ENCODE data around the gene SETD4. TPM values are rescaled to one million over a fixed set of nuclear protein-coding genes. Genes with fewer than 3 reads are reported as not detected.

SETD4 gene
- total and polyA plus RNA-seq, 2 donors (not counting 1 experiment from before 2014, with no cell fraction given) = 15.1 to 48.5 TPM

GRCh38 chr21:36003776-36004175 lies 56.5 kb downstream of the SETD4 start:
- Histone ChIP-seq H4K20me1 (ENCODE audit: control insufficient read depth, insufficient read depth, low read length, poor library complexity, severe bottlenecking) (no peaks in the 10 kb centered on the region), H3K79me2 (ENCODE audit: control insufficient read depth, insufficient read depth, low read length) (no peaks in the 10 kb centered on the region), H3K4me3 (ENCODE audit: control extremely low read depth in 1 of 5, extremely low read depth in 1 of 5, insufficient read depth in 1 of 5, low read depth in 2 of 5, low read length in 4 of 5) (no peak overlapping the region), H3K36me3 (replicated peaks in 1 of 2; ENCODE audit: control extremely low read depth in 1 of 2, control insufficient read depth in 1 of 2, extremely low read depth in 1 of 2, insufficient read depth in 2 of 2, low read length in 1 of 2) (no peaks in the 10 kb centered on the region), H3K4me2 (replicated peaks; ENCODE audit: low read depth, low read length, poor library complexity, severe bottlenecking) (no peak overlapping the region), H3K9ac (ENCODE audit: low read length) (no peak overlapping the region), H3K27ac (ENCODE audit: low read length in 2 of 2) (no peak overlapping the region), H2AFZ (ENCODE audit: insufficient read depth, low read depth, low read length, poor library complexity, severe bottlenecking) (no peak overlapping the region), H3K27me3 (replicated peaks in 1 of 4; ENCODE audit: control extremely low read depth in 1 of 4, control insufficient read depth in 3 of 4, insufficient read depth in 4 of 4, low read length in 3 of 4) (peaks cover 0 to 7% (median 1%) of the 10 kb centered on the region in 4 experiments), H3K9me3 (ENCODE audit: control extremely low read depth in 1 of 3, control insufficient read depth in 2 of 3, insufficient read depth in 1 of 3, low read length in 2 of 3) (peaks cover 0 to 3% (median 0%) of the 10 kb centered on the region in 3 donors), H3K4me1 (ENCODE audit: control insufficient read depth in 2 of 2, insufficient read depth in 2 of 2, low read length in 2 of 2) (no peaks in the 10 kb centered on the region)
- peaks cover 32% of the 10 kb centered on the region for H3K27me3 Mint-ChIP-seq
- ChIA-PET POLR2A (no interaction called here), CTCF (no interaction called here)
- ATAC-seq (ENCODE audit: low read depth) (no peak), DNase-seq (no peak)
- intact Hi-C loops (cut with micrococcal nuclease) = no loop called here
- TF ChIP-seq CTCF (IDR thresholded peaks at IDR 0.05) = no peak
- no peak for TF ChIP-seq EZH2 (IDR thresholded peaks at IDR 0.05; ENCODE audit: borderline replicate concordance, insufficient read depth, low read depth, low read length, poor library complexity, severe bottlenecking)
- 91% methylated on average over 4 of the region's 11 CpGs for WGBS (ENCODE audit: insufficient coverage)
- H3K27ac Mint-ChIP-seq = no peak overlapping the region
- H3K4me3 Mint-ChIP-seq = no peak overlapping the region
- no peaks in the 10 kb centered on the region for H3K4me1 Mint-ChIP-seq
- no peaks in the 10 kb centered on the region for H3K9me3 Mint-ChIP-seq (ENCODE audit: insufficient read depth)

- CTCF ChIA-PET = no interaction called here
- no peaks in the 10 kb centered on the region for H3K4me1 Mint-ChIP-seq
- intact Hi-C loops (cut with micrococcal nuclease) = no loop called here
Observed at GRCh38 chr21:35996217-35996616, 64.1 kb downstream of the SETD4 start.

More at GRCh38 chr21:35996217-35996616, 64.1 kb downstream of the SETD4 start:
- H3K36me3 ChIP-seq (replicated peaks in 1 of 2; ENCODE audit: control extremely low read depth in 1 of 2, control insufficient read depth in 1 of 2, extremely low read depth in 1 of 2, insufficient read depth in 2 of 2, low read length in 1 of 2) = no peaks in the 10 kb centered on the region
- no peaks in the 10 kb centered on the region for H3K79me2 ChIP-seq (ENCODE audit: control insufficient read depth, insufficient read depth, low read length)
- H4K20me1 ChIP-seq (ENCODE audit: control insufficient read depth, insufficient read depth, low read length, poor library complexity, severe bottlenecking) = no peaks in the 10 kb centered on the region
- peaks cover 0 to 22% (median 6%) of the 10 kb centered on the region in 4 experiments for H3K27me3 ChIP-seq (replicated peaks in 1 of 4; ENCODE audit: control extremely low read depth in 1 of 4, control insufficient read depth in 3 of 4, insufficient read depth in 4 of 4, low read length in 3 of 4)
- H2AFZ ChIP-seq (ENCODE audit: insufficient read depth, low read depth, low read length, poor library complexity, severe bottlenecking) = no peak overlapping the region
- TF ChIP-seq CTCF (IDR thresholded peaks at IDR 0.05) (no peak), EZH2 (IDR thresholded peaks at IDR 0.05; ENCODE audit: borderline replicate concordance, insufficient read depth, low read depth, low read length, poor library complexity, severe bottlenecking) (no peak)
- no peak overlapping the region for H3K9ac ChIP-seq (ENCODE audit: low read length)
- H3K4me1 ChIP-seq (ENCODE audit: control insufficient read depth in 2 of 2, insufficient read depth in 2 of 2, low read length in 2 of 2) = no peaks in the 10 kb centered on the region
- peaks cover 49% of the 10 kb centered on the region for H3K27me3 Mint-ChIP-seq
- H3K4me3 ChIP-seq (ENCODE audit: control extremely low read depth in 1 of 5, extremely low read depth in 1 of 5, insufficient read depth in 1 of 5, low read depth in 2 of 5, low read length in 4 of 5) = no peak overlapping the region
- no peak overlapping the region for H3K27ac ChIP-seq (ENCODE audit: low read length in 2 of 2)
- no peaks in the 10 kb centered on the region for H3K9me3 Mint-ChIP-seq (ENCODE audit: insufficient read depth)
- no peak overlapping the region for H3K4me2 ChIP-seq (replicated peaks; ENCODE audit: low read depth, low read length, poor library complexity, severe bottlenecking)
- no peak overlapping the region for H3K27ac Mint-ChIP-seq
- H3K4me3 Mint-ChIP-seq = no peak overlapping the region
- no peak for ATAC-seq (ENCODE audit: low read depth)
- DNase-seq = no peak
- no peaks in the 10 kb centered on the region for H3K9me3 ChIP-seq (ENCODE audit: control extremely low read depth in 1 of 3, control insufficient read depth in 2 of 3, insufficient read depth in 1 of 3, low read length in 2 of 3)
- POLR2A ChIA-PET = no interaction called here
